Choroid plexus epithelial cell (primary cell): ENCODE measurements around the gene PLA2G5.
"Not testable (repeated sequence)": the region's sequence is repeated elsewhere in the genome, so short reads cannot be mapped to it uniquely, and the experiment has no call there.

Experiments used
- DNase-seq: peaks from one replicate; pipeline ENCODE4 v3.0.0-alpha.2; 2010; ENCODE audit warnings: low read depth
- H3K4me3 ChIP-seq: 2 replicates; pipeline ENCODE4 v1.5.1; 2011; ENCODE audit warnings: low read depth, mild to moderate bottlenecking, control low read depth, low read length, moderate library complexity
- TF ChIP-seq, protein P1 (sequence below): conservative IDR thresholded peaks from 2 replicates; pipeline ENCODE4 v1.5.1; 2011; ENCODE audit warnings: low read depth, mild to moderate bottlenecking, control low read depth, inconsistent platforms, low read length, moderate library complexity

The PLA2G5 gene, protein sequence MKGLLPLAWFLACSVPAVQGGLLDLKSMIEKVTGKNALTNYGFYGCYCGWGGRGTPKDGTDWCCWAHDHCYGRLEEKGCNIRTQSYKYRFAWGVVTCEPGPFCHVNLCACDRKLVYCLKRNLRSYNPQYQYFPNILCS

DNA sequence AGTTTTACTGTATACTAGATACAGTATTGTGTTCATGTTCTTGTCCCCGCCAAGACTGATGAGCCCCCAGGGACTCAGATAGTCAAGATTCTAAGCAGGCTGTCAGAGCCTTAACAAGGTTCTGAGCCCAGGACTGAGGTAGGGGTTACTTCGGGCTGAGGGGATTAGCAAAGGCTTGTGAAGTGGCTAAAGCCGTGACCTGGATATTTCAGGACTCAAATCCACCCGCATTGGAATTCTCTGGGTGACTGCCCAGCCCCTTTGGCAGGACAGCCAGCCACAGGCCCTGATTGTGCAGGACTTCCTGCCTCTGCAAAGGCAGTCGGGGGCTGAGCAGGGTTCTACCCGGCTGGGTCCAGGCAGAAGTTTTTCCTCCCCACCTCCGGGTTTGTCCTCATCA is at the start of gene PLA2G5:
PLA2G5 (plus strand) TSS at position 321 of the 400 bp plus-strand sequence. CDS start 14,637 bp downstream, outside the sequence.
- TF ChIP-seq, protein P1, sequence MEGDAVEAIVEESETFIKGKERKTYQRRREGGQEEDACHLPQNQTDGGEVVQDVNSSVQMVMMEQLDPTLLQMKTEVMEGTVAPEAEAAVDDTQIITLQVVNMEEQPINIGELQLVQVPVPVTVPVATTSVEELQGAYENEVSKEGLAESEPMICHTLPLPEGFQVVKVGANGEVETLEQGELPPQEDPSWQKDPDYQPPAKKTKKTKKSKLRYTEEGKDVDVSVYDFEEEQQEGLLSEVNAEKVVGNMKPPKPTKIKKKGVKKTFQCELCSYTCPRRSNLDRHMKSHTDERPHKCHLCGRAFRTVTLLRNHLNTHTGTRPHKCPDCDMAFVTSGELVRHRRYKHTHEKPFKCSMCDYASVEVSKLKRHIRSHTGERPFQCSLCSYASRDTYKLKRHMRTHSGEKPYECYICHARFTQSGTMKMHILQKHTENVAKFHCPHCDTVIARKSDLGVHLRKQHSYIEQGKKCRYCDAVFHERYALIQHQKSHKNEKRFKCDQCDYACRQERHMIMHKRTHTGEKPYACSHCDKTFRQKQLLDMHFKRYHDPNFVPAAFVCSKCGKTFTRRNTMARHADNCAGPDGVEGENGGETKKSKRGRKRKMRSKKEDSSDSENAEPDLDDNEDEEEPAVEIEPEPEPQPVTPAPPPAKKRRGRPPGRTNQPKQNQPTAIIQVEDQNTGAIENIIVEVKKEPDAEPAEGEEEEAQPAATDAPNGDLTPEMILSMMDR = no peak
- no peak within 1 kb of the TSS for H3K4me3 ChIP-seq
- DNase-seq = no peak

DNA sequence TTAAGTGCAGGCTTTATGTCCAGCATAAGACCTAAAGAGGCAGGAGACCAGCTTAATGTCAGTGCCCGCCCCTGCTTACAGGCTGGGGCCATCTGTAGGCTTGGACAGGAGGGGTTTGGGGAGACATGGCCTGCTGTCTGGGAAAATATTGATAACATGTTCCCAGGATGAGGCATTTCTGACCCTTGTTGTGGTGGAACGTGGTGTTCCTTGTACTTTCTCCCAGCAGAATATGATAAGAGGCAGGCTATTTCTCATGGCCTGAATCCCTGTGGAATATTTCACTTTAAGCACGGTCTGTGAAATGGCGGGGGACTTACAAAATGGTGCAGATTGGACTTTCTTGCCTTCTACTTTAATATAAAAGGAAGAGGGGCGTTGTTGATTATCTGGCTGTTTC is 41.9 kb upstream of the PLA2G5 start:
- TF ChIP-seq, protein P1 = no peak
- H3K4me3 ChIP-seq = no peak overlapping the region
- DNase-seq = no peak

DNA sequence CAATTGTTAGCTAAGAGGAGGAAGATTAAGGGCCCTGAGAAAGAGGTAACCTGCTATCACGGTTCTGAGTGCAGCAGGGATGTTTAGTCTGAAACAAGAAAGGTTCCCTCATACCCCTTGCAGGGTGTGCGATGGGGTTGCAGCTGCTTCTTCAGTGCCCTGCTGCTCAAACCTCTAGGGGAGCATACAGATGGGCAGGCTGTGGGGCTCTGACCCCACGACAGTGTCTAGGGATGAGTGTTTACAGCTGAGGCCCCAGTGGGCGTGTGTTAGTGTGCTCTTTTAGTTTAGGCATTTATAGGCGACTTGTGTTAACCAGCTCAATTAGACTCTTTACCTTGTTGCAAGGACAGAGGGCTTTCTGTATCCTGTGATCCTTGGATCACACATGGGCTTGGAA is 41.3 kb upstream of the PLA2G5 start:
- no peak overlapping the region for H3K4me3 ChIP-seq
- TF ChIP-seq, protein P1 = no peak
- no peak for DNase-seq

DNA sequence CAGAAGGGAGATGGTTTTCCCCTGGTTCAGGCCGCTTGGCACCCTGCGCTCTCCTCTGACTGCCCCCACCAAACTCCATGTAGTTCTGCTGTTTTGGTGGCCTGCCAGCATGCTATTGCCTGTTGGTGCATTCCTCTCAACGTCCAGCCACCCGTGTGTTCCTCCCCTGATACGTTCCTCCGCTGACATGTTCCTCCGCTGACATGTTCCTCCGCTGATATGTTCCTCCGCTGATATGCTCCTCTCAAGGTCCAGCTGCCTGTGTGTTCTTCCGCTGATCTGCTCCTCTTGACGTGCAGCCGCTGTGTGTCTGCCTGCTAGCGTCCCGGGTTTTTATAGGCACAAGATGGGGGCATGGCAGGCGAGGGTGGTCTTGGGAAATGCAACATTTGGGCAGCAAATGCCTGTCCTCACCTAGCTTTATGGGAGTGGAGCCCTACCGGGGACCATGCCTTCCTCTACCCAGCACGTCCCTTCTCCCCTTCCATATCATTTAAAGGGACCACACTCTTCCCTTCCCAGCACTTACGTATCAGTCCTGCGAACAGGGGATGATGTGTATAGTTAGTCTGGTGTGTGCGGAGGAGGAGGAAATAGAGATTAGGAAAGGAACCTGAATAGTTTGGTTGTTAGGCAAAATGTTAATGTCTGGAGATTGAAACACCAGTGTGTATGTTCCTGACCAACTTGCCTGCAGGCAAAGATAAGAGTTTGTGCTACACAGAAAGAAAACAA is 40.6 kb upstream of the PLA2G5 start:
- TF ChIP-seq, protein P1 = no peak

DNA sequence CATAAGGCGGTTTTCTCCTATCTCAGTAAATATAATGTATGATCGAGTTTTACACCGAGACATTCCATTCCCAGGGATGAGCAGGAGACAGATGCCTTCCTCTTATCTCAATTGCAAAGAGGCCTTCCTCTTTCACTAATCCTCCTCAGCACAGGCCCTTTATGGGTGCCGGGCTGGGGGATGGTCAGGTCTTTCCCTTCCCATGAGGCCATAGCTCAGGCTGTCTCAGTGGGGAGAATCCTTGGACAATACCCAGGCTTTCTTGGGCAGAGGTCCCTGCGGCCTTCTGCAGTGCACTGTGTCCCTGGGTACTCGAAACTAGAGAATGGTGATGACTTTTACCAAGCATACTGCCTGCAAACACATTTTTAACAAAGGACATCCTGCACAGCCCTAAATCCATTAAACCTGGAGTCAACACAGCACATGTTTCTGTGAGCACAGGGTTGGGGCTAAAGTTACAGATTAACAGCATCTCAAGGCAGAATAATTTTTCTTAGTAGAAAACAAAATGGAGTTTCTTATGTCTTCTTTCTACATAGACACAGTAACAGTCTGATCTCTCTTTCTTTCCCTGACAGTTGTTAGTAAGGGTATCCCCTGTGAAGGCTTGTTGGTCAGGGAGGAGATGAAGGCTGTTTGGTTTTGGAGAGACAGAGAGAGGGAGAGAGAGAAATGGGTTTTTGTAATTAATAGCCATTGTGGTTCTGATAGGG is 39.4 kb upstream of the PLA2G5 start:
- not testable (repeated sequence) for H3K4me3 ChIP-seq, DNase-seq

More for the DNA sequence above, 40.6 kb upstream of the PLA2G5 start:
- no peak overlapping the region for H3K4me3 ChIP-seq
- no peak for DNase-seq

DNA sequence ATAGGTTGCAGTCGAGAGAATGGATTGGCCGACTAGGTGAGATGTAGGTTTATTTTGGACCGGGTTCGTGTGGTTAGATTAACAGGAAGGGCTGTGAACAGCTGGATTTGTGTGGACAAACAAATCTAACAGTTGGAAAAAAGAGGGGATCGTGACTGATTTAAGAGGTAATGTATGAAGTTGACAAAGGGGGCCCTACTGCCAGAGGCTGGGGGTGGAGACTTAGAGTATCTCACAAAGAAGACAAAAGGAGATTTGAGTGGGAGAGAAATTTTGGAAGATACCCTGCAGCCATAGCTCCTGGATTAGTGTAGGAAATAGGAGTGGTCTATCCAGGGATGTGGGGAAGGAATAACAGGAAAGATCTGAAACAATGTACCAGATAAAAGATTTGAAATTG is 38.8 kb upstream of the PLA2G5 start:
- TF ChIP-seq, protein P1 = no peak
- H3K4me3 ChIP-seq = no peak overlapping the region
- no peak for DNase-seq

DNA sequence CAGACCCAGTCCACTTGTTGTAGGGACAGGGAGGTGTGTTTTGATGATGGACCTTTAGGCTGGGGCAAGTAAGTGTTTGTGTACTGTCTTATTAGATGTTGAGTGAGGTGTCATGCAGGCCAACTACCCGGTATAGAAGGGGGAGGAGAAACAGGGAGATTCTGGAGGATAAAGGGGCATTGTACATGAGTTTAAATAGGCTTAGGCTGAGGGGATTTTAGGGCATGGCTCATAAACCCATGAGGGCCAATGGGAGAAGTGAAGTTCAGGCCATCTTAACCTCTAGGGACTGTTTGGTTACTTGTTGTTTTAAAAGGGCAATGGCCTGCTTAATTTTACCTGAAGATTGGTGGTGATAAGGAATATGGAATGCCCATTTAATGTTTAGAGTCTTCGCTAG is 38.2 kb upstream of the PLA2G5 start:
- DNase-seq = no peak
- H3K4me3 ChIP-seq = no peak overlapping the region
- TF ChIP-seq, protein P1 = no peak
